Neural crest cell (in vitro differentiated cells): Measurements from ENCODE around the gene OR6C68. TPM values are rescaled to one million over a fixed set of nuclear protein-coding genes. Genes with fewer than 3 reads are reported as not detected.

Experiments used
- total RNA-seq: library from RNA; stranded (reverse); gene quantifications from 2 replicates; pipeline ENCODE4 v1.2.1, GENCODE V29; 2021

The OR6C68 gene
- total RNA-seq, 1 donor from 2014 or later = not detected

Other genes starting within 250 kb of the OR6C68 start
- gene OR6C74, start 247.8 kb upstream of the OR6C68 start, total RNA-seq = not detected in 2 replicates
- not detected in 2 replicates for gene OR6C6, start 195.8 kb upstream of the OR6C68 start, total RNA-seq
- gene OR6C1, start 178.0 kb upstream of the OR6C68 start, total RNA-seq = not detected in 2 replicates
- gene OR6C3, start 161.6 kb upstream of the OR6C68 start, total RNA-seq = not detected in 2 replicates
- gene OR6C75, start 129.4 kb upstream of the OR6C68 start, total RNA-seq = not detected in 2 replicates
- gene OR6C65, start 91.8 kb upstream of the OR6C68 start, total RNA-seq = not detected in 2 replicates
- not detected in 2 replicates for gene OR6C76, start 66.1 kb upstream of the OR6C68 start, total RNA-seq
- gene OR6C2, start 48.3 kb upstream of the OR6C68 start, total RNA-seq = not detected in 2 replicates
- gene OR6C70, start 22.2 kb upstream of the OR6C68 start, total RNA-seq = not detected in 2 replicates
- not detected in 2 replicates for gene OR6C4, start 57.2 kb downstream of the OR6C68 start, total RNA-seq
- gene OR2AP1, start 80.1 kb downstream of the OR6C68 start, total RNA-seq = not detected in 2 replicates
- not detected in 2 replicates for gene OR10P1, start 144.5 kb downstream of the OR6C68 start, total RNA-seq
- 57.9 and 63.7 TPM in 2 replicates for gene ITGA7, start 215.5 kb downstream of the OR6C68 start, total RNA-seq
- gene BLOC1S1, start 223.7 kb downstream of the OR6C68 start, total RNA-seq = 105 and 111 TPM in 2 replicates
- gene RDH5, start 228.0 kb downstream of the OR6C68 start, total RNA-seq = 10.4 and 14.2 TPM in 2 replicates
- 535 and 560 TPM in 2 replicates for gene CD63, start 236.6 kb downstream of the OR6C68 start, total RNA-seq